Aorta (tissue), 5 donors: ENCODE measurements around the gene PACSIN3. TPM values are rescaled to one million over a fixed set of nuclear protein-coding genes. Genes with fewer than 3 reads are reported as not detected.

Experiments used
- ATAC-seq: fragments of 200-7000 bp; cut with Tn5 transposase; one replicate; pipeline ENCODE4 v1.9.1; 2022; ENCODE audit warnings: moderate library complexity; ENCODE audit not compliant: low FRiP score
- DNase-seq, 2 donors: peaks; one replicate each; pipeline ENCODE4 v3.0.0-alpha.2; 2020
- H3K27ac ChIP-seq, 2 donors: one replicate each; pipeline ENCODE4 v1.5.1; 2013; ENCODE audit warnings: low read length in 2 of 2, mild to moderate bottlenecking in 2 of 2, moderate library complexity in 2 of 2, control low read depth in 1 of 2, inconsistent platforms in 1 of 2, low read depth in 1 of 2
- H3K27me3 ChIP-seq, 2 donors: one replicate each; pipeline ENCODE4 v1.6.1; 2013; ENCODE audit warnings: control low read depth in 1 of 2, low read length in 1 of 2, mild to moderate bottlenecking in 1 of 2, moderate library complexity in 1 of 2; ENCODE audit not compliant: insufficient read depth in 2 of 2, control insufficient read depth in 1 of 2
- H3K36me3 ChIP-seq, 2 donors: one replicate each; pipeline ENCODE4 v1.6.1; 2013; ENCODE audit warnings: control low read depth in 1 of 2, low read length in 1 of 2, mild to moderate bottlenecking in 1 of 2; ENCODE audit not compliant: insufficient read depth in 2 of 2, control insufficient read depth in 1 of 2
- H3K4me1 ChIP-seq, 2 donors: one replicate each; pipeline ENCODE4 v1.6.1; 2013; ENCODE audit warnings: low read length in 2 of 2, control low read depth in 1 of 2, mild to moderate bottlenecking in 1 of 2, moderate library complexity in 1 of 2; ENCODE audit not compliant: insufficient read depth in 2 of 2, control insufficient read depth in 1 of 2
- H3K4me3 ChIP-seq, 2 donors: one replicate each; pipeline ENCODE4 v1.5.1; 2013; ENCODE audit warnings: low read length in 2 of 2, control low read depth in 1 of 2, mild to moderate bottlenecking in 1 of 2
- H3K9me3 ChIP-seq: one replicate; pipeline ENCODE4 v1.6.1; 2013; ENCODE audit warnings: mild to moderate bottlenecking, low read length; ENCODE audit not compliant: control insufficient read depth
- WGBS, 2 donors: extraction: QIAGEN DNeasy Blood & Tissue Kit; methylation state at CpG; one replicate each; pipeline ENCODE4 v1.1.7; 2013; 5-methylcytosine and 5-hydroxymethylcytosine counted together
- intact Hi-C, 2 donors: fragments of 100-400 bp; cut with DNase I; formaldehyde crosslinking; loops; one replicate each; pipeline versions ENCODE4 v1.14.2 to v1.15.0; 2022
- polyA plus RNA-seq, 2 donors: library from polyadenylated mRNA; stranded (reverse); fragments of 200-250 nt; gene quantifications; one replicate each; pipeline ENCODE4 v1.2.3, GENCODE V29; 2013
- total RNA-seq, 2 donors: library from RNA; stranded (reverse); fragmentation: NEBNext Ultra II Directional; extraction: Animal tissue kit (Norgen Biotek cat#: 25700); gene quantifications; one replicate each; pipeline ENCODE4 v1.2.1, GENCODE V29; 2021
- donor health status: healthy with polysubstance abuse.
- donor health status: Bipolar disorder and iron deficiency.
- donor health status: DM: no; HTN: no; CAD: no.
- donor health status: DM: no; HTN: no; CAD: no.
- donor health status: DM: yes; HTN: yes; CAD: no.

Gene PACSIN3
- total and polyA plus RNA-seq, 4 donors: 22.0 to 37.1 (median 30.4) TPM

- no peak for DNase-seq
- Histone ChIP-seq H3K9me3 (no peaks in the 10 kb centered on the region), H3K27ac (peak overlapping the region in 1 of 2 donors; percentile 88), H3K36me3 (peaks cover 3 to 4% of the 10 kb centered on the region in 2 donors), H3K4me3 (peak overlapping the region; percentile 77 to 78), H3K4me1 (no peaks in the 10 kb centered on the region), H3K27me3 (no peaks in the 10 kb centered on the region)
- intact Hi-C loops: loop anchor here (2.0 to 10.0 kb wide), 7 partner anchors 39 to 181 kb away; partner anchors contain the start of genes DDB2 (in 1 of the 2), MADD (in 1 of the 2) and NR1H3 (in 1 of the 2)
- ATAC-seq: no peak
- WGBS, 2 donors: 34% methylated on average over 13 to 14 of the region's 14 CpGs
Measured at GRCh38 chr11:47175746-47176327, 10.4 kb downstream of the PACSIN3 start.

GRCh38 chr11:47172740-47173336, 13.4 kb downstream of the PACSIN3 start:
- Histone ChIP-seq H3K4me3 (no peak overlapping the region), H3K9me3 (no peaks in the 10 kb centered on the region), H3K36me3 (peaks cover 3 to 6% of the 10 kb centered on the region in 2 donors), H3K27me3 (no peaks in the 10 kb centered on the region), H3K27ac (no peak overlapping the region), H3K4me1 (no peaks in the 10 kb centered on the region)
- 66 to 70% methylated on average over 6 of the region's 6 CpGs for WGBS, 2 donors
- no peak for DNase-seq
- intact Hi-C loops: loop anchor here in 1 of 2 donors (10.0 kb wide), 1 partner anchor 82 kb away; the partner anchor contains the start of gene NR1H3
- no peak for ATAC-seq

- H3K27ac ChIP-seq: no peak overlapping the region
- no peaks in the 10 kb centered on the region for H3K27me3 ChIP-seq
- H3K4me3 ChIP-seq: no peak overlapping the region
- intact Hi-C loops: loop anchor here in 1 of 2 donors (10.0 kb wide), 1 partner anchor 83 kb away; the partner anchor contains the start of gene NR1H3
- WGBS, 2 donors: 41 to 54% methylated on average over 8 of the region's 8 CpGs
- DNase-seq (no peak), ATAC-seq (no peak)
- H3K36me3 ChIP-seq: peaks cover 3 to 8% of the 10 kb centered on the region in 2 donors
- H3K9me3 ChIP-seq: no peaks in the 10 kb centered on the region
- H3K4me1 ChIP-seq: no peaks in the 10 kb centered on the region
Measured at GRCh38 chr11:47171856-47172255, 14.4 kb downstream of the PACSIN3 start.

GRCh38 chr11:47171061-47171838, 15.0 kb downstream of the PACSIN3 start:
- WGBS, 2 donors: 89 to 91% methylated on average over 16 of the region's 16 CpGs
- Histone ChIP-seq H3K27me3 (no peaks in the 10 kb centered on the region), H3K9me3 (no peaks in the 10 kb centered on the region), H3K36me3 (peaks cover 3 to 13% of the 10 kb centered on the region in 2 donors), H3K27ac (no peak overlapping the region), H3K4me3 (no peak overlapping the region), H3K4me1 (no peaks in the 10 kb centered on the region)
- intact Hi-C loops: loop anchor here in 1 of 2 donors (10.0 kb wide), 1 partner anchor 84 kb away; the partner anchor contains the start of gene NR1H3
- ATAC-seq (no peak), DNase-seq (no peak)

- WGBS, 2 donors: 87 to 91% methylated on average over 5 of the region's 5 CpGs
- no peaks in the 10 kb centered on the region for H3K4me1 ChIP-seq
- no peaks in the 10 kb centered on the region for H3K27me3 ChIP-seq
- H3K36me3 ChIP-seq: peaks cover 3 to 15% of the 10 kb centered on the region in 2 donors
- H3K27ac ChIP-seq: no peak overlapping the region
- H3K4me3 ChIP-seq: no peak overlapping the region
- no peak for ATAC-seq
- no peaks in the 10 kb centered on the region for H3K9me3 ChIP-seq
- DNase-seq: no peak
- intact Hi-C loops: no loop called here
Measured at GRCh38 chr11:47166368-47166767, 19.9 kb downstream of the PACSIN3 start.

- Histone ChIP-seq H3K27me3 (no peaks in the 10 kb centered on the region), H3K9me3 (no peaks in the 10 kb centered on the region), H3K36me3 (peaks cover 3 to 15% of the 10 kb centered on the region in 2 donors), H3K4me3 (no peak overlapping the region), H3K27ac (no peak overlapping the region), H3K4me1 (no peaks in the 10 kb centered on the region)
- intact Hi-C loops: no loop called here
- no peak for ATAC-seq
- 80 to 84% methylated on average over 16 of the region's 16 CpGs for WGBS, 2 donors
- DNase-seq: no peak
Measured at GRCh38 chr11:47165253-47165840, 20.9 kb downstream of the PACSIN3 start.

- no peaks in the 10 kb centered on the region for H3K4me1 ChIP-seq
- DNase-seq (no peak), ATAC-seq (no peak)
- H3K36me3 ChIP-seq: peaks cover 3 to 15% of the 10 kb centered on the region in 2 donors
- no peaks in the 10 kb centered on the region for H3K27me3 ChIP-seq
- WGBS, 2 donors: 59 to 65% methylated on average over 4 of the region's 4 CpGs
- intact Hi-C loops: loop anchor here in 1 of 2 donors (5.0 kb wide), 1 partner anchor 193 kb away; no protein-coding TSS in a partner anchor
- H3K27ac ChIP-seq: no peak overlapping the region
- no peaks in the 10 kb centered on the region for H3K9me3 ChIP-seq
- H3K4me3 ChIP-seq: no peak overlapping the region
Measured at GRCh38 chr11:47164321-47164720, 21.9 kb downstream of the PACSIN3 start.

GRCh38 chr11:47163898-47164297, 22.3 kb downstream of the PACSIN3 start:
- H3K27ac ChIP-seq: no peak overlapping the region
- H3K36me3 ChIP-seq: peaks cover 3 to 15% of the 10 kb centered on the region in 2 donors
- H3K9me3 ChIP-seq: no peaks in the 10 kb centered on the region
- no peak for DNase-seq
- no peak overlapping the region for H3K4me3 ChIP-seq
- 79 to 81% methylated on average over 15 of the region's 15 CpGs for WGBS, 2 donors
- no peak for ATAC-seq
- no peaks in the 10 kb centered on the region for H3K4me1 ChIP-seq
- no peaks in the 10 kb centered on the region for H3K27me3 ChIP-seq
- intact Hi-C loops: loop anchor here in 1 of 2 donors (5.0 kb wide), 1 partner anchor 193 kb away; no protein-coding TSS in a partner anchor
